HUES64 (cell line): ENCODE measurements around the gene FERMT3.

Experiments used
- H3K27ac ChIP-seq: 2 replicates; pipeline ENCODE4 v1.7.0; 2013; ENCODE audit warnings: low read depth, low read length, inconsistent platforms
- H3K27me3 ChIP-seq: 2 replicates; pipeline ENCODE4 v1.6.1; 2013; ENCODE audit warnings: mild to moderate bottlenecking, low read length; ENCODE audit not compliant: insufficient read depth
- H3K36me3 ChIP-seq: 2 replicates; pipeline ENCODE4 v1.6.1; 2013; ENCODE audit warnings: mild to moderate bottlenecking, low read length; ENCODE audit not compliant: insufficient read depth
- H3K4me1 ChIP-seq: 2 replicates; pipeline ENCODE4 v1.6.1; 2013; ENCODE audit warnings: mild to moderate bottlenecking, low read length, moderate library complexity; ENCODE audit not compliant: insufficient read depth
- H3K4me3 ChIP-seq: 2 replicates; pipeline ENCODE4 v1.5.1; 2013; ENCODE audit warnings: mild to moderate bottlenecking, low read length, moderate library complexity
- H3K9ac ChIP-seq: 2 replicates; pipeline ENCODE4 v1.6.1; 2013; ENCODE audit warnings: mild to moderate bottlenecking, low read depth, low read length
- H3K9me3 ChIP-seq: 2 replicates; pipeline ENCODE4 v1.6.1; 2013; ENCODE audit warnings: low read depth, low read length; ENCODE audit not compliant: insufficient read depth
- WGBS: fragments of 150-250, 120-280 bp; methylation state at CpG from one replicate; pipeline ENCODE4 v1.1.7; 2013; ENCODE audit warnings: missing lambda C conversion rate; 5-methylcytosine and 5-hydroxymethylcytosine counted together

Gene FERMT3

GRCh38 chr11:64251016-64251752, 44.7 kb downstream of the FERMT3 start, which contains the start of gene PLCB3:
TSS of gene PLCB3 (plus strand) at chr11:64251530. CDS start at chr11:64251650, 120 bp downstream.
- H3K9ac ChIP-seq = peak within 1 kb of the TSS; percentile 79
- H3K36me3 ChIP-seq = peaks cover 16% of the 10 kb centered on the region
- H3K9me3 ChIP-seq = no peaks in the 10 kb centered on the region
- H3K4me1 ChIP-seq = peaks cover 34% of the 10 kb centered on the region
- peak within 1 kb of the TSS; percentile 96; the same call in 1 of the 2 replicates for H3K27ac ChIP-seq
- no peaks in the 10 kb centered on the region for H3K27me3 ChIP-seq
- 1% methylated on average over 75 of the region's 75 CpGs for WGBS
- peak within 1 kb of the TSS; percentile 89 for H3K4me3 ChIP-seq

GRCh38 chr11:64251753-64252002, 45.2 kb downstream of the FERMT3 start:
- Histone ChIP-seq H3K9me3 (no peaks in the 10 kb centered on the region), H3K4me3 (peak overlapping the region; percentile 89), H3K36me3 (peaks cover 21% of the 10 kb centered on the region), H3K9ac (peak overlapping the region; percentile 67), H3K27me3 (no peaks in the 10 kb centered on the region), H3K27ac (peak overlapping the region; percentile 63; the same call in 1 of the 2 replicates), H3K4me1 (peaks cover 34% of the 10 kb centered on the region)
- under 1% methylated on average over 18 of the region's 18 CpGs for WGBS

GRCh38 chr11:64252003-64252872, 45.7 kb downstream of the FERMT3 start:
- 5% methylated on average over 19 of the region's 23 CpGs for WGBS
- H3K4me1 ChIP-seq = peaks cover 34% of the 10 kb centered on the region

GRCh38 chr11:64253043-64253442, 46.5 kb downstream of the FERMT3 start:
- H3K4me3 ChIP-seq = peak overlapping the region; percentile 89
- H3K27me3 ChIP-seq = no peaks in the 10 kb centered on the region
- H3K4me1 ChIP-seq = peaks cover 30% of the 10 kb centered on the region
- no peaks in the 10 kb centered on the region for H3K9me3 ChIP-seq
- H3K9ac ChIP-seq = no peak overlapping the region
- H3K27ac ChIP-seq = peak overlapping the region; percentile 66; the same call in 1 of the 2 replicates
- peaks cover 31% of the 10 kb centered on the region for H3K36me3 ChIP-seq
- WGBS = 80% methylated on average over 8 of the region's 8 CpGs

More at GRCh38 chr11:64252003-64252872, 45.7 kb downstream of the FERMT3 start:
- H3K27ac ChIP-seq = peak overlapping the region; percentile 66; the same call in 1 of the 2 replicates
- peak overlapping the region; percentile 67 for H3K9ac ChIP-seq
- H3K36me3 ChIP-seq = peaks cover 24% of the 10 kb centered on the region
- H3K27me3 ChIP-seq = no peaks in the 10 kb centered on the region
- no peaks in the 10 kb centered on the region for H3K9me3 ChIP-seq
- H3K4me3 ChIP-seq = peak overlapping the region; percentile 89

- Histone ChIP-seq H3K27ac (peak overlapping the region; percentile 66; the same call in 1 of the 2 replicates), H3K36me3 (peaks cover 35% of the 10 kb centered on the region), H3K27me3 (no peaks in the 10 kb centered on the region), H3K9me3 (no peaks in the 10 kb centered on the region), H3K4me1 (peaks cover 25% of the 10 kb centered on the region), H3K9ac (no peak overlapping the region), H3K4me3 (0 out of 2 replicates have a peak overlapping the region, but pooled peaks have one; percentile 89)
- WGBS = 90% methylated on average over 5 of the region's 5 CpGs
These were observed 47.0 kb downstream of the FERMT3 start for GRCh38 chr11:64253481-64253880.

GRCh38 chr11:64254326-64254725, 47.8 kb downstream of the FERMT3 start:
- 94% methylated on average over 7 of the region's 7 CpGs for WGBS
- Histone ChIP-seq H3K4me1 (peaks cover 17% of the 10 kb centered on the region), H3K36me3 (peaks cover 44% of the 10 kb centered on the region), H3K9ac (no peak overlapping the region; the same call in 1 of the 2 replicates), H3K27ac (no peak overlapping the region), H3K27me3 (no peaks in the 10 kb centered on the region), H3K9me3 (no peaks in the 10 kb centered on the region), H3K4me3 (no peak overlapping the region)

GRCh38 chr11:64255135-64256128, 48.9 kb downstream of the FERMT3 start:
- Histone ChIP-seq H3K27me3 (no peaks in the 10 kb centered on the region), H3K27ac (no peak overlapping the region), H3K4me3 (no peak overlapping the region), H3K9me3 (no peaks in the 10 kb centered on the region), H3K9ac (no peak overlapping the region), H3K4me1 (peaks cover 9% of the 10 kb centered on the region; the same call in 1 of the 2 replicates), H3K36me3 (peaks cover 55% of the 10 kb centered on the region)
- 95% methylated on average over 35 of the region's 35 CpGs for WGBS

- 95% methylated on average over 15 of the region's 15 CpGs for WGBS
- Histone ChIP-seq H3K4me1 (0 out of 2 replicates have a peak, but pooled peaks cover 3% of the 10 kb centered on the region), H3K4me3 (no peak overlapping the region), H3K27ac (no peak overlapping the region), H3K9ac (no peak overlapping the region), H3K9me3 (no peaks in the 10 kb centered on the region), H3K36me3 (peaks cover 60% of the 10 kb centered on the region), H3K27me3 (no peaks in the 10 kb centered on the region)
These were observed 49.8 kb downstream of the FERMT3 start for GRCh38 chr11:64256300-64256699.

GRCh38 chr11:64258356-64258755, 51.8 kb downstream of the FERMT3 start:
- Histone ChIP-seq H3K4me3 (no peak overlapping the region), H3K27me3 (no peaks in the 10 kb centered on the region), H3K36me3 (peaks cover 80% of the 10 kb centered on the region), H3K9me3 (no peaks in the 10 kb centered on the region), H3K4me1 (peaks cover 2% of the 10 kb centered on the region; the same call in 1 of the 2 replicates), H3K27ac (no peak overlapping the region), H3K9ac (no peak overlapping the region)
- 94% methylated on average over 24 of the region's 24 CpGs for WGBS

- H3K4me1 ChIP-seq = peaks cover 4% of the 10 kb centered on the region; the same call in 1 of the 2 replicates
- 95% methylated on average over 32 of the region's 32 CpGs for WGBS
- H3K27ac ChIP-seq = no peak overlapping the region
- H3K4me3 ChIP-seq = no peak overlapping the region
- H3K9me3 ChIP-seq = no peaks in the 10 kb centered on the region
- H3K27me3 ChIP-seq = no peaks in the 10 kb centered on the region
- peaks cover 86% of the 10 kb centered on the region for H3K36me3 ChIP-seq
- no peak overlapping the region for H3K9ac ChIP-seq
These were observed 52.5 kb downstream of the FERMT3 start for GRCh38 chr11:64258946-64259532.
